Osteocyte (in vitro differentiated cells): ENCODE data around the gene USP48. TPM values are rescaled to one million over a fixed set of nuclear protein-coding genes. Genes with fewer than 3 reads are reported as not detected.

Experiments used
- DNase-seq: peaks from one replicate; pipeline ENCODE4 v3.0.0; 2021; ENCODE audit warnings: mixed read lengths; ENCODE audit not compliant: unreplicated experiment; ENCODE audit errors: extremely low spot score
- H3K27ac Mint-ChIP-seq: one replicate; pipeline ENCODE4 v1.8.0; 2021; ENCODE audit warnings: mild to moderate bottlenecking, mixed read lengths; ENCODE audit not compliant: unreplicated experiment
- H3K27me3 Mint-ChIP-seq: one replicate; pipeline ENCODE4 v1.8.0; 2021; ENCODE audit warnings: mixed read lengths; ENCODE audit not compliant: unreplicated experiment
- H3K36me3 Mint-ChIP-seq: one replicate; pipeline ENCODE4 v1.8.0; 2021; ENCODE audit warnings: mixed read lengths; ENCODE audit not compliant: unreplicated experiment
- H3K4me1 Mint-ChIP-seq: one replicate; pipeline ENCODE4 v1.8.0; 2021; ENCODE audit warnings: mixed read lengths; ENCODE audit not compliant: unreplicated experiment
- H3K4me3 Mint-ChIP-seq: one replicate; pipeline ENCODE4 v1.8.0; 2021; ENCODE audit warnings: mild to moderate bottlenecking, moderate library complexity, mixed read lengths; ENCODE audit not compliant: unreplicated experiment
- H3K9me3 Mint-ChIP-seq: one replicate; pipeline ENCODE4 v1.8.0; 2021; ENCODE audit warnings: mixed read lengths; ENCODE audit not compliant: unreplicated experiment
- total RNA-seq: library from RNA; stranded (reverse); gene quantifications from 2 replicates; pipeline ENCODE4 v1.2.1, GENCODE V29; 2021
- TF ChIP-seq, protein P1 (sequence below): fragments of 200-600 bp; sonication (generic); IDR thresholded peaks from 2 replicates; pipeline ENCODE4 v1.5.0; 2021; ENCODE audit warnings: antibody characterized with exemption, mild to moderate bottlenecking, moderate library complexity

Gene USP48
- total RNA-seq, 1 donor from 2014 or later: 73.6 TPM

GRCh38 chr1:21701401-21701800 is 81.5 kb downstream of the USP48 start:
- H3K36me3 Mint-ChIP-seq: peaks cover 43% of the 10 kb centered on the region
- peaks cover 24% of the 10 kb centered on the region for H3K4me1 Mint-ChIP-seq
- H3K4me3 Mint-ChIP-seq: no peak overlapping the region
- TF ChIP-seq, protein P1, sequence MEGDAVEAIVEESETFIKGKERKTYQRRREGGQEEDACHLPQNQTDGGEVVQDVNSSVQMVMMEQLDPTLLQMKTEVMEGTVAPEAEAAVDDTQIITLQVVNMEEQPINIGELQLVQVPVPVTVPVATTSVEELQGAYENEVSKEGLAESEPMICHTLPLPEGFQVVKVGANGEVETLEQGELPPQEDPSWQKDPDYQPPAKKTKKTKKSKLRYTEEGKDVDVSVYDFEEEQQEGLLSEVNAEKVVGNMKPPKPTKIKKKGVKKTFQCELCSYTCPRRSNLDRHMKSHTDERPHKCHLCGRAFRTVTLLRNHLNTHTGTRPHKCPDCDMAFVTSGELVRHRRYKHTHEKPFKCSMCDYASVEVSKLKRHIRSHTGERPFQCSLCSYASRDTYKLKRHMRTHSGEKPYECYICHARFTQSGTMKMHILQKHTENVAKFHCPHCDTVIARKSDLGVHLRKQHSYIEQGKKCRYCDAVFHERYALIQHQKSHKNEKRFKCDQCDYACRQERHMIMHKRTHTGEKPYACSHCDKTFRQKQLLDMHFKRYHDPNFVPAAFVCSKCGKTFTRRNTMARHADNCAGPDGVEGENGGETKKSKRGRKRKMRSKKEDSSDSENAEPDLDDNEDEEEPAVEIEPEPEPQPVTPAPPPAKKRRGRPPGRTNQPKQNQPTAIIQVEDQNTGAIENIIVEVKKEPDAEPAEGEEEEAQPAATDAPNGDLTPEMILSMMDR: no peak
- H3K27ac Mint-ChIP-seq: no peak overlapping the region
- H3K9me3 Mint-ChIP-seq: no peaks in the 10 kb centered on the region
- DNase-seq: no peak
- H3K27me3 Mint-ChIP-seq: no peaks in the 10 kb centered on the region

- no peak for DNase-seq
- Mint-ChIP-seq H3K9me3 (no peaks in the 10 kb centered on the region), H3K27me3 (no peaks in the 10 kb centered on the region), H3K27ac (no peak overlapping the region), H3K4me1 (peaks cover 12% of the 10 kb centered on the region), H3K4me3 (no peak overlapping the region), H3K36me3 (peaks cover 35% of the 10 kb centered on the region)
- TF ChIP-seq, protein P1: no peak
Measured at GRCh38 chr1:21700094-21700493, 82.9 kb downstream of the USP48 start.

GRCh38 chr1:21696931-21697330 is 86.0 kb downstream of the USP48 start:
- TF ChIP-seq, protein P1: no peak
- no peak overlapping the region for H3K27ac Mint-ChIP-seq
- no peak for DNase-seq

GRCh38 chr1:21693732-21694131 is 89.2 kb downstream of the USP48 start:
- no peaks in the 10 kb centered on the region for H3K27me3 Mint-ChIP-seq

More at GRCh38 chr1:21696931-21697330, 86.0 kb downstream of the USP48 start:
- no peaks in the 10 kb centered on the region for H3K27me3 Mint-ChIP-seq
- no peaks in the 10 kb centered on the region for H3K4me1 Mint-ChIP-seq
- H3K9me3 Mint-ChIP-seq: no peaks in the 10 kb centered on the region
- no peak overlapping the region for H3K4me3 Mint-ChIP-seq
- peaks cover 47% of the 10 kb centered on the region for H3K36me3 Mint-ChIP-seq

DNA sequence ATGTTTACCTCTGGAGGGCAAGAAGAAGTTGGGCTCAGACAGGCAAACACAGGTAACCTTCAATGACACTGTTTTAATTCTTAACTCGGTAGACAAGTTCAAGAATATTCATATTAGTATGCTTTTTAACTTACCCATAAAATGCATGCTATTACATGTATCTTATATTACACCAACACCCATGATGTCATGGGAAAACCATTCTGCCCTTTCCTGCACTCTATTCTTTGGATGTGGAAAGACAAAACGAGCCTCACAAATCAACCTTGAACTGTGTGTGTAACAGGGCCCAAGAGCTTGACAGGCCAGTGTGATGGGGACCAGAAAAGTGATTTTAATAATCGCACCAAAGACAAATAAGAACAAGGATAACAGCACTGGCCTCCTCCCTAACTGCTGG is 91.2 kb downstream of the USP48 start:
- Mint-ChIP-seq H3K27ac (no peak overlapping the region), H3K4me3 (no peak overlapping the region), H3K4me1 (no peaks in the 10 kb centered on the region), H3K36me3 (peaks cover 55% of the 10 kb centered on the region), H3K27me3 (no peaks in the 10 kb centered on the region), H3K9me3 (peaks cover 5% of the 10 kb centered on the region)
- TF ChIP-seq, protein P1: no peak
- no peak for DNase-seq

More at GRCh38 chr1:21693732-21694131, 89.2 kb downstream of the USP48 start:
- no peak overlapping the region for H3K27ac Mint-ChIP-seq
- H3K4me3 Mint-ChIP-seq: no peak overlapping the region
- peaks cover 50% of the 10 kb centered on the region for H3K36me3 Mint-ChIP-seq
- DNase-seq: no peak
- H3K4me1 Mint-ChIP-seq: no peaks in the 10 kb centered on the region
- TF ChIP-seq, protein P1: no peak
- no peaks in the 10 kb centered on the region for H3K9me3 Mint-ChIP-seq
